ENCODE measurements around the gene PCDHB6. TPM values are rescaled to one million over a fixed set of nuclear protein-coding genes. Genes with fewer than 3 reads are reported as not detected.
"Not testable (repeated sequence)": the region's sequence is repeated elsewhere in the genome, so short reads cannot be mapped to it uniquely, and the experiment has no call there.

The PCDHB6 gene
- total RNA-seq, 1 donor from 2014 or later: 0.32 TPM

- DNase-seq; intact Hi-C loops (cut with micrococcal nuclease); ATAC-seq: not testable (repeated sequence)
Observed at GRCh38 chr5:141194332-141194731, 44.5 kb downstream of the PCDHB6 start.

GRCh38 chr5:141196363-141196762 lies 46.5 kb downstream of the PCDHB6 start:
- ATAC-seq (no peak), DNase-seq (no peak)
- intact Hi-C loops (cut with micrococcal nuclease): no loop called here

GRCh38 chr5:141199359-141200235 lies 49.7 kb downstream of the PCDHB6 start, which contains the start of gene PCDHB11:
PCDHB11 (plus strand) TSS chr5:141199627; CDS start chr5:141199775, 148 bp downstream.
- intact Hi-C loops (cut with micrococcal nuclease): no loop called here
- DNase-seq (no peak), ATAC-seq (no peak)

DNA sequence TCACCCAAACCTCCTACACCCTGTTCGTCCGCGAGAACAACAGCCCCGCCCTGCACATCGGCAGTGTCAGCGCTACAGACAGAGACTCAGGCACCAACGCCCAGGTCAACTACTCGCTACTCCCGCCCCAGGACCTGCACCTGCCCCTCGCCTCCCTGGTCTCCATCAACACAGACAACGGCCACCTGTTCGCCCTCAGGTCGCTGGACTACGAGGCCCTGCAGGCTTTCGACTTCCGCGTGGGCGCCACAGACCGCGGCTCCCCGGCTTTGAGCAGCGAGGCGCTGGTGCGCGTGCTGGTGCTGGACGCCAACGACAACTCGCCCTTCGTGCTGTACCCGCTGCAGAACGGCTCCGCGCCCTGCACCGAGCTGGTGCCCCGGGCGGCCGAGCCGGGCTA lies 51.3 kb downstream of the PCDHB6 start:
- DNase-seq; ATAC-seq; intact Hi-C loops (cut with micrococcal nuclease): not testable (repeated sequence)

DNA sequence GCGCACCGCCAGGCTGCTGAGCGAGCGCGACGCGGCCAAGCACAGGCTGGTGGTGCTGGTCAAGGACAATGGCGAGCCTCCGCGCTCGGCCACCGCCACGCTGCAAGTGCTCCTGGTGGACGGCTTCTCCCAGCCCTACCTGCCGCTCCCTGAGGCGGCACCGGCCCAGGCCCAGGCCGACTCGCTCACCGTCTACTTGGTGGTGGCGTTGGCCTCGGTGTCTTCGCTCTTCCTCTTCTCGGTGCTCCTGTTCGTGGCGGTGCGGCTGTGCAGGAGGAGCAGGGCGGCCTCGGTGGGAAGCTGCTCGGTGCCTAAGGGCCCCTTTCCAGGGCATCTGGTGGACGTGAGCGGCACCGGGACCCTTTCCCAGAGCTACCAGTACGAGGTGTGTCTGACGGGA lies 51.8 kb downstream of the PCDHB6 start:
- ATAC-seq; intact Hi-C loops (cut with micrococcal nuclease); DNase-seq: not testable (repeated sequence)

Other genes starting within 250 kb of the PCDHB6 start
- gene PCDHAC1, start 223.8 kb upstream of the PCDHB6 start, total RNA-seq: 0.10 TPM
- 0.10 TPM for gene PCDHAC2, start 183.6 kb upstream of the PCDHB6 start, total RNA-seq
- gene PCDHB1, start 98.7 kb upstream of the PCDHB6 start, total RNA-seq: not detected
- 2.2 TPM for gene PCDHB2, start 55.4 kb upstream of the PCDHB6 start, total RNA-seq
- 0.99 TPM for gene PCDHB3, start 49.6 kb upstream of the PCDHB6 start, total RNA-seq
- 1.5 TPM for gene PCDHB4, start 28.2 kb upstream of the PCDHB6 start, total RNA-seq
- gene PCDHB5, start 14.9 kb upstream of the PCDHB6 start, total RNA-seq: 3.1 TPM
- gene PCDHB7, start 22.6 kb downstream of the PCDHB6 start, total RNA-seq: 0.77 TPM
- gene PCDHB8, start 27.7 kb downstream of the PCDHB6 start, total RNA-seq: 1.8 TPM
- 2.7 TPM for gene PCDHB16, start 32.3 kb downstream of the PCDHB6 start, total RNA-seq
- gene PCDHB9, start 37.1 kb downstream of the PCDHB6 start, total RNA-seq: 0.59 TPM
- gene PCDHB10, start 42.3 kb downstream of the PCDHB6 start, total RNA-seq: 0.64 TPM
- 0.74 TPM for gene PCDHB11, start 49.6 kb downstream of the PCDHB6 start, total RNA-seq
- 1.3 TPM for gene PCDHB12, start 58.7 kb downstream of the PCDHB6 start, total RNA-seq
- 1.7 TPM for gene PCDHB13, start 63.9 kb downstream of the PCDHB6 start, total RNA-seq
- 2.5 TPM for gene PCDHB14, start 73.3 kb downstream of the PCDHB6 start, total RNA-seq
- gene PCDHB15, start 95.3 kb downstream of the PCDHB6 start, total RNA-seq: 2.6 TPM
- not detected for gene SLC25A2, start 154.0 kb downstream of the PCDHB6 start, total RNA-seq
- 106 TPM for gene TAF7, start 170.7 kb downstream of the PCDHB6 start, total RNA-seq
- 3.0 TPM for gene PCDHGA1, start 180.5 kb downstream of the PCDHB6 start, total RNA-seq
- 6.0 TPM for gene PCDHGA2, start 188.7 kb downstream of the PCDHB6 start, total RNA-seq
- 12.1 TPM for gene PCDHGA3, start 193.8 kb downstream of the PCDHB6 start, total RNA-seq
- gene PCDHGB1, start 200.0 kb downstream of the PCDHB6 start, total RNA-seq: 7.1 TPM
- 8.4 TPM for gene PCDHGA4, start 205.0 kb downstream of the PCDHB6 start, total RNA-seq
- gene PCDHGB2, start 209.9 kb downstream of the PCDHB6 start, total RNA-seq: 8.7 TPM
- 5.3 TPM for gene PCDHGA5, start 214.1 kb downstream of the PCDHB6 start, total RNA-seq
- gene PCDHGB3, start 220.2 kb downstream of the PCDHB6 start, total RNA-seq: 7.2 TPM
- 5.7 TPM for gene PCDHGA6, start 223.8 kb downstream of the PCDHB6 start, total RNA-seq
- 7.0 TPM for gene PCDHGA7, start 232.7 kb downstream of the PCDHB6 start, total RNA-seq
- 5.4 TPM for gene PCDHGB4, start 237.6 kb downstream of the PCDHB6 start, total RNA-seq
- 9.1 TPM for gene PCDHGA8, start 242.6 kb downstream of the PCDHB6 start, total RNA-seq
- 6.4 TPM for gene PCDHGB5, start 247.9 kb downstream of the PCDHB6 start, total RNA-seq

Measured in left ventricle myocardium superior (tissue), 1 donor.